Embryonic facial prominence (tissue), 1 donor: ENCODE data around the gene FAM162B.
"Not testable (repeated sequence)": the region's sequence is repeated elsewhere in the genome, so short reads cannot be mapped to it uniquely, and the experiment has no call there.

ENCODE experiments used
- DNase-seq: peaks from one replicate; pipeline ENCODE4 v3.0.0-alpha.2; 2016; ENCODE audit errors: extremely low spot score

FAM162B gene

GRCh38 chr6:116726947-116727346, 38.6 kb downstream of the FAM162B start:
- no peak for DNase-seq

DNA sequence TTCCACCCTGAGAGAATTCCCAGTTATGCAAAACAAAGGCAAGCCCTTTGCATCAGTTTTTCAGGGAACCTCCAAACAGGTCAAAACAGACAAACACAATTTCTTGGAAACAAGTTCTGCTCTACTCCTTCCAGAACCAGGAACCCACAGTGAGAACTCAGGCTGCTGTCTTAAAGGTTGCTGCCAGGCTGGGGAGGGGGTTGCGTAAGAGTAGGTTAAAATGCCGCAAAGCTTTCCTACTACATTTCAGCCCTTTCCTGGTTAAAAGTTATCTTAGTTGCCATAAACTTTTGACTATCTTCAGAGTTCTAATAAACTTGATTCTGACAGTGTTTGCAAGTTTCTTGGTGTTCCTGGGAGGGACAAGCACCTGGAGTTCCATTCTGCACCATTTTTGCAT, 50.8 kb downstream of the FAM162B start:
- no peak for DNase-seq

GRCh38 chr6:116714296-116714695, 51.2 kb downstream of the FAM162B start:
- DNase-seq: no peak

DNA sequence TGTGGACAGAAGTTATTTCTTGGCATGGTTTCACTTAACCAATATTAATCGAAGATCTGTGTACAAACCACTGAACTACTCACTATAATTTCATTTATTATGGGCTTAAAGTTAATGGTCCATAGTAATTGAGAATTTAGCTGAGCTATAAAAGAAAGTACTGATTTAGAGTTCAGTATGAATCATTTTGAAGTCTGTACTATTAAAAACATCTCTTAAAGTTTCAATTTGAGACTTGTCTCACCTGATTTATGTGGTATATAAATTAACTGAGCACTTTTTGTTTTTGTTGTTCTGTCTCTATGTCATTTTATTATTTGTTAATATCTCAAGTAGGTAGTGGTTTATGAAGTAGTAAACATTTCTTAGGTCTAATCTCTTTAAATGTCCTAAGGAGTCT, 59.6 kb downstream of the FAM162B start:
- DNase-seq: no peak

DNA sequence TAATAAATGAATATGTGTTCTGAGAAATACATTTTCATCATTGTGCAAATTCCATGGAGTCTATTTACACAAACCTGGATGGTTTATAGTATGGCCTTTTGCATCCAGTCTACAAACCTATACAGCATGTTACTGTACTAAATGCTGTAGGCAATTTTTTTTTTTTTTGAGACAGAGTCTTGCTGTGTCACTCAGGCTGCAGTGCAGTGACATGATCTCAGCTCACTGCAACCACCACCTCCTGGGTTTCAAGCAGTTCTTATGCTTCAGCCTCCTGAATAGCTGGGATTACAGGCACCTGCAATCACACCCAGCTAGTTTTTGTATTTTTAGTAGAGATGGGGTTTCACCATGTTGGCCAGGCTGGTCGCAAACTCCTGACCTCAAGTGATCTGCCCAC, 61.6 kb downstream of the FAM162B start:
- not testable (repeated sequence) for DNase-seq
